Keratinocyte (primary cell): ENCODE data around the gene MYL4. TPM values are rescaled to one million over a fixed set of nuclear protein-coding genes. Genes with fewer than 3 reads are reported as not detected.

Experiments used
- DNase-seq: peaks from one replicate; pipeline ENCODE4 v3.0.0-alpha.2; 2011; ENCODE audit warnings: low read depth, missing footprints, low spot score
- FAIRE-seq: peaks from 2 replicates; lab custom pipeline; 2011; peaks lifted over from hg19 to GRCh38; lab: Jason Lieb, UNC
- H2AFZ ChIP-seq: 2 replicates; pipeline ENCODE4 v1.6.0; 2012; ENCODE audit warnings: low read length, control low read depth, inconsistent platforms; ENCODE audit not compliant: control insufficient read depth
- H3K27ac ChIP-seq: 2 replicates; pipeline ENCODE4 v1.5.1; 2011; ENCODE audit warnings: low read length; ENCODE audit not compliant: control insufficient read depth, insufficient read depth
- H3K27me3 ChIP-seq: 3 replicates; pipeline ENCODE4 v1.6.0; 2011; ENCODE audit warnings: low read length; ENCODE audit not compliant: control insufficient read depth, insufficient read depth; ENCODE audit errors: extremely low read depth
- H3K36me3 ChIP-seq, 2 experiments: 2 replicates in 1 of 2; 3 replicates in 1 of 2; pipeline ENCODE4 v1.5.1; 2011; ENCODE audit warnings: low read length in 2 of 2, mild to moderate bottlenecking in 1 of 2; ENCODE audit not compliant: control insufficient read depth in 2 of 2, insufficient read depth in 2 of 2; ENCODE audit errors: extremely low read depth in 1 of 2
- H3K4me1 ChIP-seq: 3 replicates; pipeline ENCODE4 v1.5.1; 2011; ENCODE audit warnings: low read length; ENCODE audit not compliant: control insufficient read depth, insufficient read depth; ENCODE audit errors: extremely low read depth
- H3K4me2 ChIP-seq: 3 replicates; pipeline ENCODE4 v1.6.0; 2011; ENCODE audit warnings: low read depth, low read length; ENCODE audit not compliant: control insufficient read depth, insufficient read depth; ENCODE audit errors: extremely low read depth
- H3K4me3 ChIP-seq, 3 experiments: fragments of 200-600 bp in 1 of 3; sonication (generic) in 1 of 3; 2 replicates in 2 of 3; 3 replicates in 1 of 3; pipeline ENCODE4 v1.5.1; 2011 to 2016; ENCODE audit warnings: low read length in 3 of 3, mild to moderate bottlenecking in 3 of 3, control low read depth in 2 of 3, inconsistent platforms in 1 of 3, low read depth in 1 of 3, mixed read lengths in 1 of 3, mixed run types in 1 of 3, moderate library complexity in 1 of 3; ENCODE audit not compliant: control insufficient read depth in 2 of 3, insufficient read depth in 2 of 3; ENCODE audit errors: extremely low read depth in 1 of 3
- H3K79me2 ChIP-seq: 2 replicates; pipeline ENCODE4 v1.6.0; 2012; ENCODE audit warnings: low read length; ENCODE audit not compliant: control insufficient read depth, insufficient read depth
- H3K9ac ChIP-seq: 3 replicates; pipeline ENCODE4 v1.6.0; 2011; ENCODE audit warnings: low read length; ENCODE audit not compliant: control insufficient read depth, insufficient read depth; ENCODE audit errors: extremely low read depth
- H3K9me1 ChIP-seq: 3 replicates; pipeline ENCODE4 v1.6.0; 2011; ENCODE audit warnings: low read length; ENCODE audit not compliant: control insufficient read depth, insufficient read depth; ENCODE audit errors: extremely low read depth
- H3K9me3 ChIP-seq: 2 replicates; pipeline ENCODE4 v1.5.1; 2012; ENCODE audit warnings: low read depth, low read length; ENCODE audit not compliant: control insufficient read depth
- H4K20me1 ChIP-seq: 3 replicates; pipeline ENCODE4 v1.6.0; 2011; ENCODE audit warnings: low read length; ENCODE audit not compliant: control insufficient read depth, insufficient read depth; ENCODE audit errors: extremely low read depth
- CTCF ChIP-seq, 3 experiments: IDR thresholded peaks in 1 of 3; conservative IDR thresholded peaks in 1 of 3; optimal IDR thresholded peaks in 1 of 3; 2 replicates in 2 of 3; 3 replicates in 1 of 3; pipeline versions ENCODE3 to v1.5.1; 2011; ENCODE audit warnings: low read length in 3 of 3, mild to moderate bottlenecking in 3 of 3, moderate library complexity in 2 of 3, control low read depth in 1 of 3, inconsistent platforms in 1 of 3; ENCODE audit not compliant: insufficient read depth in 2 of 3; ENCODE audit errors: extremely low read depth in 1 of 3
- EZH2 ChIP-seq: IDR thresholded peaks from one replicate; pipeline ENCODE4 v1.6.1; 2012; ENCODE audit warnings: inconsistent platforms, mild to moderate bottlenecking, low read length, moderate library complexity
- dilution Hi-C: fragments of 300-500 bp; cut with MboI; formaldehyde crosslinking; loops from one replicate; pipeline ENCODE4 v1.7.0; 2020; ENCODE audit warnings: low sequenced_read_pairs; ENCODE audit not compliant: extremely low pct_ligation_motif_present
- polyA plus RNA-seq, 5 experiments: library from polyadenylated mRNA; depleted of rRNA in 3 of 5; stranded (reverse) in 3 of 5; stranded (forward) in 1 of 5; unstranded in 1 of 5; fragments of >200 nt; gene quantifications; 1 replicate in 1 of 5; 2 replicates in 3 of 5; 3 replicates in 1 of 5; pipeline versions ENCODE4 v1.2.1 to v1.2.3, GENCODE V29; 2011 to 2012; ENCODE audit warnings: missing spikeins in 2 of 5, low read depth in 1 of 5, low replicate concordance in 1 of 5

MYL4 gene
- polyA plus RNA-seq, 1 donor (not counting 4 experiments of a cell fraction or from before 2014, with no cell fraction given) = not detected

DNA sequence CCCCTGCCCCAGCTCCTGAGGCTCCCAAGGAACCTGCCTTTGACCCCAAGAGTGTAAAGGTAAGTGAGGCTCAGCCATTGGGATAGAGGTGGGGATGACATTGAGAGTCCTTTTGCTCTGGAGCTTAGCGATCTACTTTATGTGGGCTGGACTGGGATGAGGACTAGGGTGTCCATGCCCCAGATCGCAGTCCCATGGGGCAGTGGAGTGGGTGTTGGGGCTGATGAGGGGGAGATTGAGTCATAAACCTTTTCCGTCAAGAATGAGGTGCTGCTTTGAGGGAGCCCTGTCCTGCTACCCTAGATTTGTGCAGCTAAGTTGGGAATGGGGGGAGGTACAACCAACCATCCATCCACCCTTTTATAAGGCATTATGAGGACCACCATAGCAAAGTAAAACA lies 351 bp downstream of the MYL4 start:
- Histone ChIP-seq H3K9me1 (no peaks in the 10 kb centered on the region), H3K9me3 (no peaks in the 10 kb centered on the region), H3K79me2 (no peaks in the 10 kb centered on the region), H3K36me3 (no peaks in the 10 kb centered on the region), H3K27me3 (no peaks in the 10 kb centered on the region), H3K27ac (no peak overlapping the region), H2AFZ (no peak overlapping the region), H3K4me2 (no peak overlapping the region), H4K20me1 (no peaks in the 10 kb centered on the region), H3K4me3 (no peak overlapping the region), H3K9ac (no peak overlapping the region), H3K4me1 (peaks cover 11% of the 10 kb centered on the region)
- dilution Hi-C loops = no loop called here
- no peak for FAIRE-seq
- TF ChIP-seq EZH2 = no peak
- no peak for TF ChIP-seq CTCF (optimal IDR thresholded peaks at IDR 0.05 in 1 of 3, IDR thresholded peaks at IDR 0.05 in 1 of 3, conservative IDR thresholded peaks at IDR 0.05 in 1 of 3; ENCODE audit: extremely low read depth in 1 of 3, insufficient read depth in 2 of 3, low read length in 3 of 3)
- no peak for DNase-seq

- H3K4me1 ChIP-seq = peaks cover 9% of the 10 kb centered on the region
- H3K9ac ChIP-seq = no peak overlapping the region
- no peak overlapping the region for H3K4me3 ChIP-seq
- no peak overlapping the region for H3K27ac ChIP-seq
- H3K9me3 ChIP-seq = no peaks in the 10 kb centered on the region
- H3K9me1 ChIP-seq = no peaks in the 10 kb centered on the region
- H4K20me1 ChIP-seq = no peaks in the 10 kb centered on the region
- FAIRE-seq (no peak), DNase-seq (no peak)
- H3K79me2 ChIP-seq = no peaks in the 10 kb centered on the region
- H2AFZ ChIP-seq = no peak overlapping the region
- no peak overlapping the region for H3K4me2 ChIP-seq
- dilution Hi-C loops = no loop called here
- no peaks in the 10 kb centered on the region for H3K27me3 ChIP-seq
- no peaks in the 10 kb centered on the region for H3K36me3 ChIP-seq
- TF ChIP-seq CTCF (optimal IDR thresholded peaks at IDR 0.05 in 1 of 3, IDR thresholded peaks at IDR 0.05 in 1 of 3, conservative IDR thresholded peaks at IDR 0.05 in 1 of 3; ENCODE audit: extremely low read depth in 1 of 3, insufficient read depth in 2 of 3, low read length in 3 of 3) (no peak), EZH2 (no peak)
Observed at GRCh38 chr17:47210105-47210504, 957 bp downstream of the MYL4 start.
